Gastroesophageal sphincter (tissue), 4 donors: Measurements from ENCODE around the gene ADAMTS17. TPM values are rescaled to one million over a fixed set of nuclear protein-coding genes. Genes with fewer than 3 reads are reported as not detected.

Source experiments
- ATAC-seq: fragments of 150-250 bp; one replicate; pipeline ENCODE4 v1.9.1; 2016; ENCODE audit warnings: mild to moderate bottlenecking, moderate library complexity
- H3K27ac ChIP-seq, 4 donors: fragments of 200-600 bp; sonication (generic) in 3 of 4; 1 replicate in 3 of 4; 2 replicates in 1 of 4; pipeline ENCODE4 v1.5.1; 2016 to 2019
- H3K27me3 ChIP-seq: fragments of 200-600 bp; sonication (generic); one replicate; pipeline ENCODE4 v1.5.1; 2019
- H3K36me3 ChIP-seq, 2 donors: fragments of 200-600 bp; sonication (generic); one replicate each; pipeline ENCODE4 v1.5.1; 2019; ENCODE audit warnings: control low read depth in 1 of 2
- H3K4me1 ChIP-seq, 3 donors: fragments of 200-600 bp; sonication (generic); 1 replicate in 2 of 3; 2 replicates in 1 of 3; pipeline ENCODE4 v1.5.1; 2016 to 2019; ENCODE audit warnings: control low read depth in 2 of 3
- H3K4me3 ChIP-seq, 2 donors: fragments of 200-600 bp; sonication (generic); one replicate each; pipeline ENCODE4 v1.5.1; 2019; ENCODE audit warnings: mild to moderate bottlenecking in 1 of 2, moderate library complexity in 1 of 2
- H3K9me3 ChIP-seq, 3 donors: fragments of 200-600 bp; sonication (generic); one replicate each; pipeline ENCODE4 v1.5.1; 2017 to 2019; ENCODE audit warnings: control low read depth in 2 of 3
- EP300 ChIP-seq: sonication (generic); formaldehyde crosslinking; IDR thresholded peaks from one replicate; pipeline ENCODE4 v1.6.1; 2017; ENCODE audit warnings: antibody characterized with exemption, mild to moderate bottlenecking
- POLR2A ChIP-seq, 2 donors: fragments of 450-650 bp; IDR thresholded peaks; one replicate each; pipeline ENCODE4 v1.6.1; 2017; ENCODE audit warnings: antibody characterized with exemption in 2 of 2, mild to moderate bottlenecking in 2 of 2, moderate library complexity in 1 of 2
- POLR2AphosphoS5 ChIP-seq: sonication (generic); formaldehyde crosslinking; IDR thresholded peaks from one replicate; pipeline ENCODE4 v1.6.1; 2017; ENCODE audit warnings: antibody characterized with exemption
- WGBS, 2 donors: methylation state at CpG; one replicate each; pipeline ENCODE4 v1.1.5; 2018; ENCODE audit warnings: low coverage in 1 of 2; 5-methylcytosine and 5-hydroxymethylcytosine counted together
- total RNA-seq, 4 donors: library from RNA; depleted of rRNA; stranded (reverse); fragments of >200 nt; gene quantifications; one replicate each; pipeline ENCODE4 v1.1.0, GENCODE V29; 2016
- TF ChIP-seq, protein P1 (sequence below), 4 experiments: fragments of 200-600 bp in 2 of 4; fragments of 450-650 bp in 2 of 4; sonication (generic) in 1 of 4; IDR thresholded peaks; one replicate each; pipeline ENCODE4 v1.5.1; 2017 to 2019; ENCODE audit warnings: antibody characterized with exemption in 4 of 4, mild to moderate bottlenecking in 2 of 4, moderate library complexity in 2 of 4

Gene ADAMTS17
- total RNA-seq, 4 donors from 2014 or later: 4.9 to 14.0 (median 11.3) TPM

- H3K4me1 ChIP-seq: peaks cover 0 to 12% (median 4%) of the 10 kb centered on the region in 3 donors
- H3K9me3 ChIP-seq: no peaks in the 10 kb centered on the region
- no peak overlapping the region for H3K27ac ChIP-seq
- no peak for ATAC-seq
- H3K36me3 ChIP-seq: no peaks in the 10 kb centered on the region
- H3K27me3 ChIP-seq: no peaks in the 10 kb centered on the region
- H3K4me3 ChIP-seq: no peak overlapping the region
- TF ChIP-seq, protein P1, sequence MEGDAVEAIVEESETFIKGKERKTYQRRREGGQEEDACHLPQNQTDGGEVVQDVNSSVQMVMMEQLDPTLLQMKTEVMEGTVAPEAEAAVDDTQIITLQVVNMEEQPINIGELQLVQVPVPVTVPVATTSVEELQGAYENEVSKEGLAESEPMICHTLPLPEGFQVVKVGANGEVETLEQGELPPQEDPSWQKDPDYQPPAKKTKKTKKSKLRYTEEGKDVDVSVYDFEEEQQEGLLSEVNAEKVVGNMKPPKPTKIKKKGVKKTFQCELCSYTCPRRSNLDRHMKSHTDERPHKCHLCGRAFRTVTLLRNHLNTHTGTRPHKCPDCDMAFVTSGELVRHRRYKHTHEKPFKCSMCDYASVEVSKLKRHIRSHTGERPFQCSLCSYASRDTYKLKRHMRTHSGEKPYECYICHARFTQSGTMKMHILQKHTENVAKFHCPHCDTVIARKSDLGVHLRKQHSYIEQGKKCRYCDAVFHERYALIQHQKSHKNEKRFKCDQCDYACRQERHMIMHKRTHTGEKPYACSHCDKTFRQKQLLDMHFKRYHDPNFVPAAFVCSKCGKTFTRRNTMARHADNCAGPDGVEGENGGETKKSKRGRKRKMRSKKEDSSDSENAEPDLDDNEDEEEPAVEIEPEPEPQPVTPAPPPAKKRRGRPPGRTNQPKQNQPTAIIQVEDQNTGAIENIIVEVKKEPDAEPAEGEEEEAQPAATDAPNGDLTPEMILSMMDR (IDR thresholded peaks at IDR 0.05): no peak
- TF ChIP-seq EP300 (no peak), POLR2AphosphoS5 (no peak), POLR2A (IDR thresholded peaks at IDR 0.05) (no peak)
- 95 to 100% methylated on average over 7 to 8 of the region's 14 CpGs for WGBS, 2 donors
These were observed 285.2 kb downstream of the ADAMTS17 start for GRCh38 chr15:100056411-100057072.

- TF ChIP-seq POLR2AphosphoS5: no peak
- TF ChIP-seq, protein P1 (IDR thresholded peaks at IDR 0.05): no peak
- TF ChIP-seq POLR2A (IDR thresholded peaks at IDR 0.05): no peak
- TF ChIP-seq EP300: no peak
These were observed 286.0 kb downstream of the ADAMTS17 start for GRCh38 chr15:100055821-100056220.

DNA sequence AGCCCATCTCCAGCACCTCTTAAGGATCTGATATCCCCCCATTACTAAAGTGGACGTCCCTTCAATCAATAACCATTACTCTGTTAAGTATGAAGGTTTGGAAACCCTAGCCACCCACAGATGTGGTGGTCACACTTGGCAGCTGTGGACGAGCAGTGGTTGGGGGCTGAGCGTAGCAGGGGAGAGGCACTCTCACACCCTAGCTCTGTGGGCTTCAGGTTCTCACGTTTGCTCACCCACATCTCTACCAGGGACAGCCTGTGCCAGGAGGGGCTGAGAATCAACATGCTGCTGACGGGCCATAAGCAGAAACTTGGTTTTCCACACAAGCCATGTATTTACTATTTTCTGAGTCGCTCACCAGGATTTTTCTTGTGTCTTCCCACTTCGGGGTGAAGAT lies 287.2 kb downstream of the ADAMTS17 start:
- H3K27ac ChIP-seq: no peak overlapping the region
- no peaks in the 10 kb centered on the region for H3K4me1 ChIP-seq
- no peak overlapping the region for H3K4me3 ChIP-seq
- H3K9me3 ChIP-seq: no peaks in the 10 kb centered on the region
- H3K36me3 ChIP-seq: no peaks in the 10 kb centered on the region
- no peaks in the 10 kb centered on the region for H3K27me3 ChIP-seq
- WGBS, 2 donors: 48 to 90% methylated on average over 2 to 3 of the region's 7 CpGs
- no peak for ATAC-seq
- TF ChIP-seq POLR2AphosphoS5 (no peak), POLR2A (IDR thresholded peaks at IDR 0.05) (no peak), EP300 (no peak)
- TF ChIP-seq, protein P1 (IDR thresholded peaks at IDR 0.05): no peak

More at GRCh38 chr15:100055821-100056220, 286.0 kb downstream of the ADAMTS17 start:
- Histone ChIP-seq H3K4me1 (peaks cover 0 to 9% (median 4%) of the 10 kb centered on the region in 3 donors), H3K9me3 (no peaks in the 10 kb centered on the region), H3K27ac (no peak overlapping the region), H3K36me3 (no peaks in the 10 kb centered on the region), H3K4me3 (no peak overlapping the region), H3K27me3 (no peaks in the 10 kb centered on the region)
- no peak for ATAC-seq
- 97 to 100% methylated on average over 2 of the region's 2 CpGs for WGBS, 2 donors

DNA sequence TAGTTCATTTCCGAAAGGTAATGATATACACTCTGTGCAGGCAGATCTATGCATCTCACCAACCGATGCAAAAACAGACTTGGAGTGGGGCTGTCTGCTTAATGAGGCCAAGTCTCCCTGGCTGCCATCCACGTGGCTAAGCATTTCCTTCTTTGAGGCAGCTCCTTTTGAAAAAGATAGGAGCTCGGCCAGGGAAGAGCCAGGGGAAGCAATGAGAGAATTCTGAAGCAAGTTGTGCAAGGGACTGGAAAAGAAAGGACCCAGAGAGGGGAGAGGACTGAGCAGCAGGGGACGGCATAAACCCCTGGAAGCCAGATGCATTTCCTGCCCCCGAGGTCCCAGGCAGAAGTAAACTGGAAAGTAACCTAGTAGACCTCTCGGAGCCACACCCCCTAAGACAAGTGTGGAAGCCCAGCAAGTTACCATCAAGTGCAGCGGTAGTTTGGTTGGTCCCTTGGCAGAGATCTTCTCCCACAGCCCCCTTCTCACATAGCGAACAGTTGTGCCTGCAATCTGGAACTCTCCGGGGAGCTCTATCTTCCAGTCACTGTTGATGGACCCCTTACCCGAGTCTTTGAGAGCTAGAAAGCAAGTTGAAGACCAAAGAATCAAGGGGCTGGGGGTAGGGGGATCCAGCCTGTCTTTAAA lies 288.2 kb downstream of the ADAMTS17 start:
- Histone ChIP-seq H3K9me3 (no peaks in the 10 kb centered on the region), H3K36me3 (no peaks in the 10 kb centered on the region), H3K4me1 (no peaks in the 10 kb centered on the region), H3K4me3 (no peak overlapping the region), H3K27me3 (no peaks in the 10 kb centered on the region), H3K27ac (no peak overlapping the region)
- TF ChIP-seq, protein P1 (IDR thresholded peaks at IDR 0.05): no peak
- TF ChIP-seq POLR2A (IDR thresholded peaks at IDR 0.05): no peak
- no peak for TF ChIP-seq EP300
- TF ChIP-seq POLR2AphosphoS5: no peak
- ATAC-seq: no peak
- WGBS, 2 donors: 32 to 72% methylated on average over 3 to 4 of the region's 11 CpGs
